NOMO-1 treated with DMSO at 0.1 percent for 48 hours (cell line): Measurements from ENCODE around the gene RPA3.
A peak's percentile ranks its signal among the peaks of the same experiment; 100 is the strongest.

Experiments used
- DNase-seq: peaks from one replicate; lab custom pipeline; 2025; ENCODE audit not compliant: unreplicated experiment; lab: John Stamatoyannopoulos, UW

RPA3 gene

GRCh38 chr7:7654964-7655715 lies 63.3 kb downstream of the RPA3 start:
- no peak for DNase-seq

- peak; percentile 20 for DNase-seq
Observed at GRCh38 chr7:7653593-7654187, 64.7 kb downstream of the RPA3 start.

DNA sequence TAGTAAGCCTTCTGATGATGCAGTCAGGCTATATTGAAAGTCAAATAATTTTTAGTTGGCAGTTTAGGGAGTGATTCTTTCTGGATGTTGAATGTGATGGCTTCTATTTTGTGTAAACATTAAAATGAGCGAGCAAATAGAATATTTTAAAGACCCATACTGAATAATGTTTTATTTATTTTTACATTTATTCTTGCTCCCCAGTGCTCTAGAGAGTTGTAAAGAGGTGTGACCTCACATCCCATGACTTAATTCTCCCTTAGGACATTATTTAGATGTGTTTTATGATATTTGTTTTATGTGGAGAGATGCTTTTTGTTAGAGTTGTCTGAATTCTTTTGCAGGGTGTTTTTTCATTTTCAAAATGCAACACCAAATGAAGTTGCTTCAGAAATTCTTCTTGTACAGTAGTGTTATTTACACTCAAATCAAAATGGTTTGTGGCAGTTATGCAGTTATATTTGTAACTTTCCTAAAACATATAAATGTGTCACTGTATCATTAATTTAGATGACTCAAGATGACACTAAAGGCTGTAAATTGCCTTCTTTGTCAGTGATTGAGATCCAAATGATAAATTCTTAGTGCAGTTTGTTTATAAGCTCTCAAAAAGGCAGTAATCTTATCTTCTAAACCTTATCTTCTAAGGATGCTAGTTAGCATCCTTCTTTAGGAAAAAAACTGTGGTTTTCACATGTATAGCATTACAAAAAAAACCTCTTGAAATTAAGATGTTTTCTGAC lies 65.4 kb downstream of the RPA3 start:
- DNase-seq, result no peak

- no peak for DNase-seq
Observed at GRCh38 chr7:7651479-7651878, 66.9 kb downstream of the RPA3 start.

GRCh38 chr7:7650682-7651206 lies 67.7 kb downstream of the RPA3 start:
- no peak for DNase-seq

DNA sequence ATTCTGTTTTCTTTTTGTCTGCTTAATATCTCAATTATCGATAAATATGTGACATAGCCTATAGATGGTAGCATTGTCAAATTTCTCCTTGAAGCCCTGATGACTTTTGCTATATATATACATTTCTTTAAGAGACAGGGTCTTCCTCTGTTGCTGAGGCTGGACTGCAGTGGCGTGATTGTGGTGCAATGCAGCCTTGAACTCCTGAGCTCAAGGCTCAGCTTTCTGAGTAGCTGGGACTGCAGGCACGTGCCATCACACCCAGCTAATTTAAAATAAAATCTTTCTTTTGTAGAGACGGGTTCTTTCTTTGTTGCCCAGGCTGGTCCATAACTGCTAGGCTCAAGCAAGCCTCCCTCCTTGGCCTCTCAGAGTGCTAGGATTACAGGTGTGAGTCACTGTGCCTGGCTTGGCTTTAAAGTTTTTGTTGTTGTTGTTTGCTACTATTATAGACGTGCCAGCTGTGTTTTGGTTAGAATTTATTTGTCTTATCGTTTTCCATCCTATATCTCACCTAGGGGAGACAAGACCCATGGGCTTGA lies 70.8 kb downstream of the RPA3 start:
- DNase-seq, result no peak

- no peak for DNase-seq
Observed at GRCh38 chr7:7642081-7642480, 76.3 kb downstream of the RPA3 start.

- no peak for DNase-seq
Observed at GRCh38 chr7:7641129-7641663, 77.2 kb downstream of the RPA3 start.

- DNase-seq, result peak; percentile 99
Observed at GRCh38 chr7:7640221-7641128, 77.9 kb downstream of the RPA3 start, which contains the start of gene UMAD1. Gene UMAD1 (plus strand): TSS chr7:7640752. CDS start chr7:7673372, 32,620 bp downstream.

DNA sequence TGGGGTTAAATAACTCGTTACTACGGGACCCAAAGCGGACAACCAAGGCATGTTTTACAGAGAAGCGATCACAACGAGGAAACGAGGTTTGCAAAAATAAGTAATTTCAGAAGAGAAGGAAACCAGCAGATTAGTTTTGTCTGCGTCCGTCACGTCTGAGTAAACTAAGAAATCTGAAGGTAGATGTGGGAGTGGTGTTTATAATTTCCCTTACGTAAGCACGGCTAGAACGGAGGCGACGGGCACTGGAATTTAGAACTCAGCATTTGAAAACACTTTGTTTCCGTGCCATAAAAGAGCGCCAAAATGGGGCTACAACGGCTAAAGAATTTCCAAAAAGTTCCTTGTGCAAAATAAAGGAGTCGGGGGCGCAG lies 78.6 kb downstream of the RPA3 start:
- DNase-seq, result no peak

DNA sequence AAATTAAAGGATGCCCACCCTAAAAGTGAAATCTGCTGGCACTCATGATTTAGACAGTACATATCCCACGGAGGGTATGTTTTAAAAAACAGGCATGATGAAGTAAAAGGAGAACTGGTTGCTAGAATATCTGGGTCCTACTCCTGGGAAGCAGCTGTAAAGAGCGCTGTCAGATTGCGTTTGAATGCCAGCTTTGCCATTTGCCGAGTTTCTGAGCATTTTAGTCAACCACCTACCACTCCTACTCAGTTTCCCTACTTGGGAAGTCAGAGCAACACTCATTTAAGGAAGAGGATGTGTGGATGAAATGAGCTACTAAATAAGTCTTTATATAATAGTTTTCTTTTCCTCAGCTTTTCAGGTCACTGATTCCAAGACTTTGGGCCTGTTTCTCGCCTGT lies 79.0 kb downstream of the RPA3 start:
- peak; percentile 4 for DNase-seq

GRCh38 chr7:7630626-7631329 lies 87.6 kb downstream of the RPA3 start:
- no peak for DNase-seq

GRCh38 chr7:7628476-7628875 lies 89.9 kb downstream of the RPA3 start:
- DNase-seq, result no peak

DNA sequence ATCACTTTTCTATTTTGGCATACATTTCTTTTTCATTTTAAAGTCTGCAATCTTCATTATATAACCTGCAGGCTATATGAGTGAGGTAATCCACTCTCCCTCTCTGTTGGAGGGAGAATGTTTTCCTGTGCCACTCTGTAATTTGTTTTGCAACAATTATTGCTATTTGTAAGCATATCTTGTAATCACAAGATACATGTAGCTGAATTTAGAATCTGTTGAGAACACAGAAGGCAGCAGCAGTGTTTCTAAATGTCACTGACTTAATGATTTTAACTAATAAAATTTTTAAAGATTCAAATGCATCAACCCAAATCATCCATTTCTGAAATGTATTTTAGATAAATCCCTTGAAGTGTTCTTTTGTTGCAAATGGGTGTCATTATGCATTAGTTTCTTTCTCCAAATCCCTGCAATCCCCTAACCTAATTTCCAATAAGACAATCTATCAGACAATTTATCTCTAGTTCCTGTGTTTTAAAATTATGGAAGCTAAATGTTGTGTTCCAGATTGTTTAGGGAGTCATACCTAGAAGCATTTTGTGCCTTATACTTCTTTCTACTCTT lies 97.7 kb downstream of the RPA3 start:
- no peak for DNase-seq

DNA sequence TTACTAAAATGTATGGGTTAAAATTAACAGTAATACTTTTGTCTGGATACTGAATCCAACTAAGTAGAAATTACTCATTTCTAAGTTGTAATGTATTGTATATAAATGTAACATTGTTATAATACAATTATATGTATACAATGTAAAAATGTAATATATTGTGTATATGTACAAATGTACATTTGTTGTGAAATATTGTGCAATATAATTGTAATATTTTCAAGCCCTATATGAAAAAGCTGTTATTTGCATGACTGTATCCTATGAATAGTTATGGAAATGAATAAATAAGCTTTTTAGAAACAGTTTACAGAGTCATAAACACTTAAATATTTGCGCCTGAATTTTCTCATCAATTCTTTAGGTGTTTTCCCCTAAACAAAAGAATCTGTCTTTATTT lies 98.2 kb downstream of the RPA3 start:
- DNase-seq, result no peak

GRCh38 chr7:7618410-7618809 lies 100.0 kb downstream of the RPA3 start:
- DNase-seq, result no peak

DNA sequence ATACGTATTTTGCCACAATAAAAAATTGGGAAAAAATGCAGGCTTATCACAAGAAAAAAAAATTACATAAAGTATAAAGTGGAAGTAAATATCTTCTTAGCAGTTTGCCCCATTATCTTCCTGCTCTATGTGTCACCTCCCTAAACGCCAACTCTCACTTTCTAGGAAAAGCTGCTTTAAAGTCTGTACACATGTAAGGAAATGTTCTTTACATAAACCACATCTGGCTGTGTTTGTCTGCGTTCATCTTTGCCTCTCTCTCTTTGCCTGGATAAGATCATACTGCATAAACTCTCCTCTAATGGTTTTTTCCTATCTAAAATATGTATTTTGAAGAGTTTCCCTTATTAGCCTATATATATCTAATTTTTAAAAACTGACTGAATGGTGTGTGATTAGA lies 100.9 kb downstream of the RPA3 start:
- DNase-seq, result no peak

DNA sequence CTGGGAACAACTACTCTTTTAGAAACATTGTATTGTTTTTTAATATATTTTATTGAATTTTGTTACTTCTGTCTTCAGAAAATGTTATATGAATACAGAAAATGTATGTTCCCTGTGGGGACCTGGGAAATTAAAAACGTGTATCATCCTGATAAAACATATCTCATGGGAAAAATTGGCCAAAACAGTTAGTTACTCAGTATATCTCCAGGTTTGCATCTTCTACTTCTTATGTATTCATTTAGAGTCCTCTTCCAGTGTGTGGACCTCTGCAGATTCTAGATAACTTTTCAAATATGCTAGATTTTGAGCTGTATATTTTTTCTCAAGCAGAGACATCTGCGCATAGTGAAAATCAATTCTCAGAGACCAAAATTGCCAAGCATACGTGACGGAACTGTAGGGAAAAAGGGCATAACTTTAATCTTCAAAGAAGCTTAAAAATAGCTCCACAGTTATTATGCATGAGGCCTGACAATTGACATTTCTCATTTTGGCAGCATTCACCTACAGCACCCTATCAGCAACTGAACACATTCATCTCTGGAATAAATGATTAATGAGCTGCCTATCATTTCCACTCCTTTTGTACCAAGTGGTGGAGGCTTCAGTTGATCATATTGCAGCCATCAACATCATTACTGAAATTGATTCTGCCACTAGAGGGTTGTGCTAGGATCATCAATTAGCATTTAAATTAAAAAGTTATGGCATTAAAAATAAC lies 104.2 kb downstream of the RPA3 start:
- no peak for DNase-seq

GRCh38 chr7:7613210-7613609 lies 105.2 kb downstream of the RPA3 start:
- no peak for DNase-seq
